Stimulated activated CD4-positive, alpha-beta T cell treated with anti-CD3 and anti-CD28 coated beads, Interleukin-2, amount 100 ng/mL, for 48 hours (primary cell): ENCODE results near the gene RAB40B.
"Not testable (repeated sequence)": the region's sequence is repeated elsewhere in the genome, so short reads cannot be mapped to it uniquely, and the experiment has no call there.

Experiments
- DNase-seq, 2 donors: peaks; one replicate each; pipeline ENCODE4 v3.0.0-alpha.2; 2020

RAB40B gene

GRCh38 chr17:82698065-82698973 lies at the start of gene RAB40B:
RAB40B (minus strand) TSS chr17:82698698; CDS start chr17:82698596, 102 bp downstream.
- DNase-seq = peak; percentile 96

- no peak for DNase-seq
Observed at GRCh38 chr17:82745524-82745923, 47.0 kb upstream of the RAB40B start.

- not testable (repeated sequence) for DNase-seq
Observed at GRCh38 chr17:82744736-82745135, 46.2 kb upstream of the RAB40B start.

GRCh38 chr17:82743344-82744219 lies 45.1 kb upstream of the RAB40B start:
- no peak for DNase-seq

- no peak for DNase-seq
Observed at GRCh38 chr17:82740906-82741759, 42.6 kb upstream of the RAB40B start.

- DNase-seq = no peak
Observed at GRCh38 chr17:82737967-82738877, 39.7 kb upstream of the RAB40B start.

- no peak for DNase-seq
Observed at GRCh38 chr17:82736511-82737185, 38.1 kb upstream of the RAB40B start.

GRCh38 chr17:82734987-82735866 lies 36.7 kb upstream of the RAB40B start, which contains the start of gene FN3K:
FN3K (plus strand) TSS chr17:82735615; CDS start chr17:82735637, 22 bp downstream.
- DNase-seq = no peak

- DNase-seq = no peak
Observed at GRCh38 chr17:82732118-82732743, 33.7 kb upstream of the RAB40B start.

- DNase-seq = no peak
Observed at GRCh38 chr17:82729479-82730260, 31.2 kb upstream of the RAB40B start.

- no peak for DNase-seq
Observed at GRCh38 chr17:82726427-82726826, 27.9 kb upstream of the RAB40B start.

GRCh38 chr17:82723169-82723807 lies 24.8 kb upstream of the RAB40B start:
- no peak for DNase-seq

- DNase-seq = no peak
Observed at GRCh38 chr17:82722341-82723013, 24.0 kb upstream of the RAB40B start.

- DNase-seq = no peak
Observed at GRCh38 chr17:82720204-82720603, 21.7 kb upstream of the RAB40B start.

- no peak for DNase-seq
Observed at GRCh38 chr17:82718986-82719685, 20.6 kb upstream of the RAB40B start.

GRCh38 chr17:82716203-82717010 lies 17.9 kb upstream of the RAB40B start, which contains the start of gene FN3KRP:
FN3KRP (plus strand) TSS chr17:82716706; CDS start chr17:82716756, 50 bp downstream.
- peak; percentile 78 to 79 for DNase-seq
